AG04450 (cell line): Measurements from ENCODE around the gene SLC35G3. TPM values are rescaled to one million over a fixed set of nuclear protein-coding genes. Genes with fewer than 3 reads are reported as not detected.

Experiments used
- CTCF ChIA-PET: fragments of 300-600, 350-600 bp; formaldehyde crosslinking; extraction: SDS; loops from one replicate; lab custom pipeline; 2022; ENCODE audit warnings: antibody characterized with exemption, inconsistent platforms; lab: Charles Lee
- POLR2A ChIA-PET: fragments of 350-600 bp; formaldehyde crosslinking; extraction: SDS; loops from one replicate; lab custom pipeline; 2021; ENCODE audit warnings: antibody characterized with exemption, inconsistent platforms; lab: Yijun Ruan, JAX
- DNase-seq: peaks from one replicate; pipeline ENCODE4 v3.0.0-alpha.2; 2011; ENCODE audit warnings: low read depth, low spot score
- H3K27ac ChIP-seq: one replicate; pipeline ENCODE4 v1.5.1; 2012; ENCODE audit warnings: low read depth, low read length, control low read depth
- H3K27me3 ChIP-seq: one replicate; pipeline ENCODE4 v1.6.0; 2012; ENCODE audit warnings: low read length; ENCODE audit not compliant: control insufficient read depth, insufficient read depth
- H3K4me3 ChIP-seq: 2 replicates; pipeline ENCODE4 v1.5.1; 2011; ENCODE audit warnings: mild to moderate bottlenecking, low read depth, low read length, control low read depth
- H3K9me3 ChIP-seq: 2 replicates; pipeline ENCODE4 v1.5.1; 2012; ENCODE audit warnings: low read length; ENCODE audit not compliant: control insufficient read depth, insufficient read depth
- polyA plus RNA-seq: library from polyadenylated mRNA; depleted of rRNA; stranded (reverse); fragments of >200 nt; gene quantifications from 2 replicates; pipeline ENCODE4 v1.2.3, GENCODE V29; 2011; rRNA removed
- TF ChIP-seq, protein P1 (sequence below): IDR thresholded peaks from 2 replicates; pipeline ENCODE4 v1.5.1; 2011; ENCODE audit warnings: low read depth, low read length, control low read depth, inconsistent platforms

SLC35G3 gene
- polyA plus RNA-seq, 1 experiment: not detected

DNA sequence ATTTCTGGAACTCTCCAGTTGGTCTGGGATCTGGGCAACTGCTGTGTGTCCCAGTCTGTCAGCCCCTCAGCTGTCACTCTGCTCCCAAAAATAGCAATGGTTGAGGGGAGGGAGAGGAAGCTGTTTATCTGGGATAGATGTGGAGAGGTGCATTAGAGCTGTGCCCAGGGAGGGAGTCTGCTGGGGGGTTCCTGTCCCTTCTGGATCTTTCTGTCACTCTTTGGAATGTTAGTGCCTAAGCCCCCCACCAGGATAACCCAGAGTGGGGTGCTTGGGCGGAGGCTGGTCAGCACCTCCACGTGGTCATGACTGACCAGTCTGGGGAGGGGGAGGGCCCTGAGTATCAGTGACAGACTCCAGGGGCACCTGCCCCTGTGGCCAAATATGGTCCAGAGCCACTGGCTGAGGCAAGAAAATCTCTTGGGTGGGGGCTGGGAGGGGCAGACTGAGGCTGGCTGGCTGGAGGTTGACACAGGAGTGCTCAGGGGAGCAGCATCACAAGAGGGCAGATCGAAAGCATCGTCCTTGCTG is 46.8 kb downstream of the SLC35G3 start, which contains the start of gene UNC45B:
TSS of gene UNC45B (plus strand) at position 443 of the 531 bp plus-strand sequence. CDS start 447 bp downstream, outside the sequence.
- TF ChIP-seq, protein P1, sequence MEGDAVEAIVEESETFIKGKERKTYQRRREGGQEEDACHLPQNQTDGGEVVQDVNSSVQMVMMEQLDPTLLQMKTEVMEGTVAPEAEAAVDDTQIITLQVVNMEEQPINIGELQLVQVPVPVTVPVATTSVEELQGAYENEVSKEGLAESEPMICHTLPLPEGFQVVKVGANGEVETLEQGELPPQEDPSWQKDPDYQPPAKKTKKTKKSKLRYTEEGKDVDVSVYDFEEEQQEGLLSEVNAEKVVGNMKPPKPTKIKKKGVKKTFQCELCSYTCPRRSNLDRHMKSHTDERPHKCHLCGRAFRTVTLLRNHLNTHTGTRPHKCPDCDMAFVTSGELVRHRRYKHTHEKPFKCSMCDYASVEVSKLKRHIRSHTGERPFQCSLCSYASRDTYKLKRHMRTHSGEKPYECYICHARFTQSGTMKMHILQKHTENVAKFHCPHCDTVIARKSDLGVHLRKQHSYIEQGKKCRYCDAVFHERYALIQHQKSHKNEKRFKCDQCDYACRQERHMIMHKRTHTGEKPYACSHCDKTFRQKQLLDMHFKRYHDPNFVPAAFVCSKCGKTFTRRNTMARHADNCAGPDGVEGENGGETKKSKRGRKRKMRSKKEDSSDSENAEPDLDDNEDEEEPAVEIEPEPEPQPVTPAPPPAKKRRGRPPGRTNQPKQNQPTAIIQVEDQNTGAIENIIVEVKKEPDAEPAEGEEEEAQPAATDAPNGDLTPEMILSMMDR: no peak
- H3K4me3 ChIP-seq: no peak within 1 kb of the TSS
- no peaks in the 10 kb centered on the region; the same call in 1 of the 2 replicates for H3K9me3 ChIP-seq
- H3K27ac ChIP-seq: no peak within 1 kb of the TSS
- DNase-seq: no peak
- ChIA-PET CTCF (interaction anchor here (1.4 kb wide), 1 partner anchor 392 kb away, joined by 6 read pairs; no protein-coding TSS in a partner anchor), POLR2A (interaction anchor here (0.6 kb wide), 1 partner anchor 24 kb away, joined by 3 read pairs; no protein-coding TSS in a partner anchor)
- H3K27me3 ChIP-seq: peaks cover 12% of the 10 kb centered on the region

DNA sequence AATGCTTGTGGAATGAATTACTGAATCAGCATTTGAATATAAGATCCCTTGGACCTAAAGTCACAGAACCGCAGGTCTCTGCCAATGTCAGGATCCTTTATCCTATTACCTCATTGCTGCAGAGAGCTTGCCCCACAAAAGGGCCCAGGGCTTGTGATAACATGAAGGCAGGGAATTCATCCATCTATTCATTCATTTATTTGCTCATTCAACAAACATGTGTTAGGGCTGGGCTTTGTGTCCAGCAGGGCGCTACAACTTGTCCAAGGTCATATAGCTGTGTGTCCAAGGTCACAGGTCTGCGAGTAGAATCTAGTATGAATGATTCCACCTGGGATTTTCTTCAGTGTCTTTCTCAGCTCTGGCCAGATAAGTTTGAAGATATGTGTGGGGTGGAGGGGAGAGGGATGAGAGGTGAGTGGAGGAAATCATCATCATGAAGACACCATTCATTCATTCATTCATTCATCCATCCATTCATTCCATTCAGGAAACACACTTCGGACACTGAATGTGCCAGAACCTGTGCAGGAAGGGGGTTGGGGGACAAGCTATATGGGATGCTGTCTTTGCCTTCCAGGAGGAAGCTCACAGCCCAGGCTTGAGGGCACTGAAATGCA is 47.9 kb downstream of the SLC35G3 start:
- ChIA-PET CTCF (interaction anchor here (0.7 kb wide), 1 partner anchor 167 kb away, joined by 3 read pairs; no protein-coding TSS in a partner anchor), POLR2A (no interaction called here)
- Histone ChIP-seq H3K27me3 (peaks cover 12% of the 10 kb centered on the region), H3K27ac (no peak overlapping the region), H3K4me3 (no peak overlapping the region), H3K9me3 (peaks cover 3% of the 10 kb centered on the region; the same call in 1 of the 2 replicates)
- TF ChIP-seq, protein P1: no peak
- DNase-seq: no peak

DNA sequence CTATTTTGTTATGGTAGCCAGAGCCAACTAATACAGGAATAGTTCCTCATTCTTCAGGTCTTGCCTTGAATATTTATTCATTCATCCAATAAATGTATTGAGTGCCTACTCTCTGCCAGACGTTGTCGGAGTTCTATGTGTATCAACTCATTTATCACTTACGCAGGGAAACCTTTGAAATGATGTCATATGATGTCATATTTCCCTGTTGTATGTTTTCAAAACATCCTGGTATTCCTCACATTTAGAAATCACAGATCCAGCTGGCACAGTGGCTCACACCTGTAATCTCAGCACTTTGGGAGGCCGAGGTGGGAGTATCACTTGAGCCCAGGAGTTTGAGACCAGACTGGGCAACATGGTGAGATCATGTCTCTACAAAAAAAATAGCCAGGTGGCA is 49.4 kb downstream of the SLC35G3 start:
- Histone ChIP-seq H3K9me3 (peaks cover 3% of the 10 kb centered on the region; the same call in 1 of the 2 replicates), H3K27me3 (peaks cover 8% of the 10 kb centered on the region), H3K4me3 (no peak overlapping the region), H3K27ac (no peak overlapping the region)
- TF ChIP-seq, protein P1: no peak
- DNase-seq: no peak
- ChIA-PET POLR2A (no interaction called here), CTCF (no interaction called here)

Other genes starting within 250 kb of the SLC35G3 start
- 1.9 and 2.3 TPM in 2 replicates for gene CCT6B, start 232.9 kb downstream of the SLC35G3 start, polyA plus RNA-seq
- gene ZNF830, start 232.9 kb downstream of the SLC35G3 start, polyA plus RNA-seq: 6.9 and 9.4 TPM in 2 replicates
- 32.6 and 34.2 TPM in 2 replicates for gene LIG3, start 213.9 kb downstream of the SLC35G3 start, polyA plus RNA-seq
- gene RFFL, start 130.7 kb downstream of the SLC35G3 start, polyA plus RNA-seq: 11.0 and 14.4 TPM in 2 replicates
- gene RAD51D, start 74.5 kb downstream of the SLC35G3 start, polyA plus RNA-seq: 14.3 and 15.1 TPM in 2 replicates
- gene FNDC8, start 72.8 kb downstream of the SLC35G3 start, polyA plus RNA-seq: 0.09 TPM in 1 of 2 replicates, not detected in the other
- 10.5 and 14.0 TPM in 2 replicates for gene NLE1, start 52.1 kb downstream of the SLC35G3 start, polyA plus RNA-seq
- gene UNC45B, start 46.6 kb downstream of the SLC35G3 start, polyA plus RNA-seq: not detected in 2 replicates
- gene SLFN5, start 48.7 kb upstream of the SLC35G3 start, polyA plus RNA-seq: 64.2 and 69.0 TPM in 2 replicates
- gene SLFN11, start 179.2 kb upstream of the SLC35G3 start, polyA plus RNA-seq: 53.3 and 73.2 TPM in 2 replicates
- 27.7 and 36.1 TPM in 2 replicates for gene SLFN12, start 238.1 kb upstream of the SLC35G3 start, polyA plus RNA-seq